Osteocyte (in vitro differentiated cells): ENCODE data around the gene ALDOA. TPM values are rescaled to one million over a fixed set of nuclear protein-coding genes. Genes with fewer than 3 reads are reported as not detected.

Source experiments
- DNase-seq: peaks from one replicate; pipeline ENCODE4 v3.0.0; 2021; ENCODE audit warnings: mixed read lengths; ENCODE audit not compliant: unreplicated experiment; ENCODE audit errors: extremely low spot score
- H3K27ac Mint-ChIP-seq: one replicate; pipeline ENCODE4 v1.8.0; 2021; ENCODE audit warnings: mild to moderate bottlenecking, mixed read lengths; ENCODE audit not compliant: unreplicated experiment
- H3K27me3 Mint-ChIP-seq: one replicate; pipeline ENCODE4 v1.8.0; 2021; ENCODE audit warnings: mixed read lengths; ENCODE audit not compliant: unreplicated experiment
- H3K36me3 Mint-ChIP-seq: one replicate; pipeline ENCODE4 v1.8.0; 2021; ENCODE audit warnings: mixed read lengths; ENCODE audit not compliant: unreplicated experiment
- H3K4me1 Mint-ChIP-seq: one replicate; pipeline ENCODE4 v1.8.0; 2021; ENCODE audit warnings: mixed read lengths; ENCODE audit not compliant: unreplicated experiment
- H3K4me3 Mint-ChIP-seq: one replicate; pipeline ENCODE4 v1.8.0; 2021; ENCODE audit warnings: mild to moderate bottlenecking, moderate library complexity, mixed read lengths; ENCODE audit not compliant: unreplicated experiment
- H3K9me3 Mint-ChIP-seq: one replicate; pipeline ENCODE4 v1.8.0; 2021; ENCODE audit warnings: mixed read lengths; ENCODE audit not compliant: unreplicated experiment
- total RNA-seq: library from RNA; stranded (reverse); gene quantifications from 2 replicates; pipeline ENCODE4 v1.2.1, GENCODE V29; 2021
- TF ChIP-seq, protein P1 (sequence below): fragments of 200-600 bp; sonication (generic); IDR thresholded peaks from 2 replicates; pipeline ENCODE4 v1.5.0; 2021; ENCODE audit warnings: antibody characterized with exemption, mild to moderate bottlenecking, moderate library complexity

Gene ALDOA
- total RNA-seq, 1 donor from 2014 or later, result 765 TPM

DNA sequence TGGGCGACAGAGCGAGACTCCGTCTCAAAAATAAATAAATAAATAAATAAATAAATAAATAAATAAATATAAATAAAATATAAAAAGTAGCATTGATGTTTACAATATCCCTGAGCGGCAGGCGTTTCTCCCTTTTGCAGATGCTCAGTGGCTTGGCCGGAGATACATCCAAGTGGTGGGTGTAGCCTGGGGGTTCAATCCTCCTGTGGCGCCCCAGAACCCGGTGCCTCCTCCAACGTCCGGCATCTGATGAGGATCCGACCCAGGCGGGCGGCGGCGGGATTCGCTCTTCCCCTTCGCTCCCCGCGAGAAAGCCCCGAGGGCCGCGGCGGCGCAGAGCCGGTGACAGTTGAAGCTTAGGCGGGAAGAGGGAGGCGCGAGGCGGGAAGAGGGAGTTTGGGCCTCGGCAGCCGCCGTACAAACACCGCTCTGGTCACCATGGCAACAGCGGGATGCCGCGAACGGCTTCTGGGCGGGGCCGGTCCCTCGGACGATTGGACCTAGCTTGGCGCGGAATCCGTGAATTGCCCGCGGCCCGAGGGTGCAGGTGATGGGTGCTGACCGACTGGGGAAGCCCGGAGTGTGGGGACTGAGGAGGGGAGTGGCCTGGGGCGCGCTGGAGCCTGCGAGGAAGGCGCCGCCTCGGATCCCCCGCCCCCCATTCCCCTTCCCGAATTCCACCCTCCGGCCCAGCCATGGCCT is 12.7 kb upstream of the ALDOA start:
- H3K36me3 Mint-ChIP-seq, result no peaks in the 10 kb centered on the region
- peak overlapping the region; percentile 88 for H3K4me3 Mint-ChIP-seq
- no peaks in the 10 kb centered on the region for H3K27me3 Mint-ChIP-seq
- TF ChIP-seq, protein P1, sequence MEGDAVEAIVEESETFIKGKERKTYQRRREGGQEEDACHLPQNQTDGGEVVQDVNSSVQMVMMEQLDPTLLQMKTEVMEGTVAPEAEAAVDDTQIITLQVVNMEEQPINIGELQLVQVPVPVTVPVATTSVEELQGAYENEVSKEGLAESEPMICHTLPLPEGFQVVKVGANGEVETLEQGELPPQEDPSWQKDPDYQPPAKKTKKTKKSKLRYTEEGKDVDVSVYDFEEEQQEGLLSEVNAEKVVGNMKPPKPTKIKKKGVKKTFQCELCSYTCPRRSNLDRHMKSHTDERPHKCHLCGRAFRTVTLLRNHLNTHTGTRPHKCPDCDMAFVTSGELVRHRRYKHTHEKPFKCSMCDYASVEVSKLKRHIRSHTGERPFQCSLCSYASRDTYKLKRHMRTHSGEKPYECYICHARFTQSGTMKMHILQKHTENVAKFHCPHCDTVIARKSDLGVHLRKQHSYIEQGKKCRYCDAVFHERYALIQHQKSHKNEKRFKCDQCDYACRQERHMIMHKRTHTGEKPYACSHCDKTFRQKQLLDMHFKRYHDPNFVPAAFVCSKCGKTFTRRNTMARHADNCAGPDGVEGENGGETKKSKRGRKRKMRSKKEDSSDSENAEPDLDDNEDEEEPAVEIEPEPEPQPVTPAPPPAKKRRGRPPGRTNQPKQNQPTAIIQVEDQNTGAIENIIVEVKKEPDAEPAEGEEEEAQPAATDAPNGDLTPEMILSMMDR, result no peak
- DNase-seq, result peak; percentile 97
- no peaks in the 10 kb centered on the region for H3K9me3 Mint-ChIP-seq
- H3K4me1 Mint-ChIP-seq, result peaks cover 17% of the 10 kb centered on the region
- H3K27ac Mint-ChIP-seq, result peak overlapping the region; percentile 68

DNA sequence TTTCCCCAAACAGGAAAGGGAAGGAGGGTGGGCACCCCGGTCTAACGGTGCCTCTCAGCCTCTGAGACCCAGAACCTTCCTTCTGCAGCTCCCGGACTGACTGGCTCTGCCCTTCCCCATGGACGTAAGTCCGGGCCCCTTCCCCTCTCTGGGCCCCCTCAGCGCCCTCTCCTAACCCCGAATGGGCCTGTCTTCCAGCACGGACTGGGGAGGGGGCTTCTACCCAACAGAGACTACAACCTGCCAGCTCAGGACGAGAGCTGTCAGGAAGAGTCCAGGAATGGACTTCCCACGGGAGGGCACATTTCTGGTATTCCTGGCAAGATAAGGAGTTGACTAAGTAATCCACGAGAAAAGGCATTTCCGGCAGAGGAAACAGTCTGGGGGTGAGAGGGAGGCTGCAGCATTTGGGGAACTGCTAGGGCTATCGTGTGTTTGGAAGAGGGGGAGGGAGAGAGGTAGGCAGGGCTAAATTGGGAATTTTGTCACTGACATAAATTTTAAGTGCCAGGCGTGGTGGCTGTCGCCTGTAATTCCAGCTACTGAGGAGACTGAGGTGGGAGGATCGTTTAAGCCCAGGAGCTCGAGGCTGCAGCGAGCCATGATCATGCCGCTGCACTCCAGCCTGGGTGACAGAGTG is 12.1 kb upstream of the ALDOA start:
- H3K36me3 Mint-ChIP-seq, result no peaks in the 10 kb centered on the region
- peak overlapping the region; percentile 88 for H3K4me3 Mint-ChIP-seq
- no peaks in the 10 kb centered on the region for H3K9me3 Mint-ChIP-seq
- peaks cover 17% of the 10 kb centered on the region for H3K4me1 Mint-ChIP-seq
- H3K27me3 Mint-ChIP-seq, result no peaks in the 10 kb centered on the region
- TF ChIP-seq, protein P1, result no peak
- DNase-seq, result no peak
- peak overlapping the region; percentile 64 for H3K27ac Mint-ChIP-seq

DNA sequence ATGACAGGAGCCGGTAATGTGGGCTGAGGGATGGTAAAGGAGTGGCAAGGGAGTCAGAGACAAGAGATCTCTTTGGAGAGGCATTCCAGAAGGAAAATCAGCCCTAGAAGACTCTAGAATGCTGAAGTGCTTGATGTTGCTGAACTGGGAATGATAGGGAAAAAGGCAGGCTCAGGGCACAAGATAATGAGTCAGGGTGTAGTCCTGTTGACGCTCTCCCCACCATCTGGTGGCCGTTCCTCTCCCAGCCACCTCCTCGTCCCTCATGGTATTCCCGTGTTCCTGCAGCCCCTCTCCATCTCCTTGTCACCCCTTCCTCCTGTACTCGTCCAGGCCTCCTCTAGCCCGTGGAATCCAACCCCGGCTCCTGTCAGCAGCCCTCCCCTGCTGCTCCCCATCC is 11.1 kb upstream of the ALDOA start:
- Mint-ChIP-seq H3K4me3 (peak overlapping the region; percentile 52), H3K4me1 (peaks cover 17% of the 10 kb centered on the region), H3K9me3 (no peaks in the 10 kb centered on the region), H3K27ac (peak overlapping the region; percentile 62), H3K27me3 (no peaks in the 10 kb centered on the region), H3K36me3 (no peaks in the 10 kb centered on the region)
- TF ChIP-seq, protein P1, result no peak
- DNase-seq, result no peak

DNA sequence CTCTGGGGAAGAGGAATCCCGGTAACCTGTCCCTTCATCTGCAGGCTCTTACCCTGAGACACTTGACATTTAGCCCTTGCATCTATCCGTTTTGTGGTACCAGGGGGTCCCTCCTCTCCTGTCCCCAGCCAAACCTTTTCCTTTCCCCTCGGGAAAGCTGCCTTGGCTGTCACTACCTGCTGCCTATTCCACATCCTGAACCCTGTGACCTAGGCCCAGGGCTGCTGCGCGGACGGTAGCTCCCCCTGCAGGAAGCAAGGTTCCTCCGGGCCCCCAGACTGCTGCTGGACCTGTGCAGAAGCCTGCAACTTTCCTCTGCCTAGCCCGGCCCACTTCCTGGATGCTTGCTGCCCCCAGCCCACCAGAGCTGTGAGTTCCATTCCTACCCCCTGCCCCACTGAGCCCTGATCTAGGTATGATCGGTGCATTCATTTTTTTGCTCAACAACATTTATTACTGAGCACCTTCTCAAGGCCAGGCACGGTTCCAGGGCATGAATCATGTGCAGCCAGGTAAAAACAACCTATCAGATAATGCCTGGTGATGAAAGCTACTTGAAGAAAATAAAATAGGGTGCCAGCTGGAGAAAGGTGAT is 10.5 kb upstream of the ALDOA start:
- H3K27me3 Mint-ChIP-seq, result no peaks in the 10 kb centered on the region
- H3K27ac Mint-ChIP-seq, result no peak overlapping the region
- no peaks in the 10 kb centered on the region for H3K36me3 Mint-ChIP-seq
- DNase-seq, result no peak
- H3K4me3 Mint-ChIP-seq, result peak overlapping the region; percentile 22
- H3K4me1 Mint-ChIP-seq, result peaks cover 17% of the 10 kb centered on the region
- no peaks in the 10 kb centered on the region for H3K9me3 Mint-ChIP-seq
- TF ChIP-seq, protein P1, result peak; percentile 46

DNA sequence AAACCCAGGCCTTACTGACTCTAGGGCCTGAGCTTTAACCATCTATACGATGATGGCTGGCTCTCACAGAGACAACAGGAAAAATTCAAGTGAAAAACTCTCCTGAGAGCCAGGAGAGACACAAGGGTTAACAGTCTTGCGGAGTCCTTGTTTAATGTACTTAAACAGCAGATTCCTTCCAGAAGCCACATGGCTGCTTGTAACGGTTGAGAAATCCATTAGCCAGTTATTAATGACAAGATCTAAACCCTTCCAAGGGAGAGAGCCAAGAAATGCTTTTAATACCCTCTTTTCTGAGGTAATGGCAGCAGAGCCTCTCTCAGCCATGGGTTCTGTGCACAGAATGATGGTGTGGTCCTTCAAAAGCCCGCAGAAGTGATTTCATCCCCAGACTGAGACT is 5.2 kb upstream of the ALDOA start:
- H3K36me3 Mint-ChIP-seq, result peaks cover 1% of the 10 kb centered on the region
- H3K9me3 Mint-ChIP-seq, result no peaks in the 10 kb centered on the region
- no peak for DNase-seq
- TF ChIP-seq, protein P1, result no peak
- H3K27me3 Mint-ChIP-seq, result no peaks in the 10 kb centered on the region
- H3K4me1 Mint-ChIP-seq, result peaks cover 14% of the 10 kb centered on the region
- no peak overlapping the region for H3K27ac Mint-ChIP-seq
- H3K4me3 Mint-ChIP-seq, result no peak overlapping the region
